Measurements from ENCODE around the gene ARRDC2. TPM values are rescaled to one million over a fixed set of nuclear protein-coding genes. Genes with fewer than 3 reads are reported as not detected.
"Not testable (repeated sequence)": the region's sequence is repeated elsewhere in the genome, so short reads cannot be mapped to it uniquely, and the experiment has no call there.

Gene ARRDC2
- total RNA-seq, 6 experiments from 2014 or later: 5.3 to 8.1 (median 7.0) TPM

- Mint-ChIP-seq H3K27me3 (ENCODE audit: insufficient read depth) (peaks cover 5% of the 10 kb centered on the region; the same call in 1 of the 2 replicates), H3K9me3 (no peaks in the 10 kb centered on the region), H3K27ac (no peak overlapping the region), H3K36me3 (ENCODE audit: low read depth) (no peaks in the 10 kb centered on the region), H3K4me1 (ENCODE audit: low read depth) (no peaks in the 10 kb centered on the region), H3K4me3 (no peak overlapping the region)
- DNase-seq: no peak
- TF ChIP-seq CTCF (IDR thresholded peaks at IDR 0.05): no peak
These were observed 22.7 kb upstream of the ARRDC2 start for GRCh38 chr19:17985037-17985818.

- H3K9me3 Mint-ChIP-seq; H3K4me1 Mint-ChIP-seq (ENCODE audit: low read depth); H3K27ac Mint-ChIP-seq; DNase-seq; H3K27me3 Mint-ChIP-seq (ENCODE audit: insufficient read depth); H3K36me3 Mint-ChIP-seq (ENCODE audit: low read depth); H3K4me3 Mint-ChIP-seq: not testable (repeated sequence)
These were observed 21.4 kb upstream of the ARRDC2 start for GRCh38 chr19:17986569-17986968.

- no peak for DNase-seq
- no peak for TF ChIP-seq CTCF (IDR thresholded peaks at IDR 0.05)
- Mint-ChIP-seq H3K4me1 (ENCODE audit: low read depth) (no peaks in the 10 kb centered on the region), H3K36me3 (ENCODE audit: low read depth) (no peaks in the 10 kb centered on the region), H3K4me3 (no peak overlapping the region), H3K27ac (no peak overlapping the region), H3K27me3 (ENCODE audit: insufficient read depth) (no peaks in the 10 kb centered on the region; the same call in 1 of the 2 replicates), H3K9me3 (no peaks in the 10 kb centered on the region)
These were observed 19.8 kb upstream of the ARRDC2 start for GRCh38 chr19:17988161-17988560.

GRCh38 chr19:17989425-17990094, 18.4 kb upstream of the ARRDC2 start:
- Mint-ChIP-seq H3K27me3 (ENCODE audit: insufficient read depth) (no peaks in the 10 kb centered on the region; the same call in 1 of the 2 replicates), H3K36me3 (ENCODE audit: low read depth) (no peaks in the 10 kb centered on the region), H3K9me3 (no peaks in the 10 kb centered on the region), H3K4me3 (no peak overlapping the region), H3K4me1 (ENCODE audit: low read depth) (no peaks in the 10 kb centered on the region), H3K27ac (no peak overlapping the region)
- DNase-seq: no peak
- TF ChIP-seq CTCF (IDR thresholded peaks at IDR 0.05): no peak

GRCh38 chr19:17993076-17993813, 14.7 kb upstream of the ARRDC2 start:
- DNase-seq: no peak
- Mint-ChIP-seq H3K9me3 (no peaks in the 10 kb centered on the region), H3K36me3 (ENCODE audit: low read depth) (no peaks in the 10 kb centered on the region), H3K4me3 (no peak overlapping the region), H3K4me1 (ENCODE audit: low read depth) (peaks cover 5% of the 10 kb centered on the region; the same call in 1 of the 2 replicates), H3K27me3 (ENCODE audit: insufficient read depth) (peaks cover 2% of the 10 kb centered on the region; the same call in 1 of the 2 replicates), H3K27ac (no peak overlapping the region)
- no peak for TF ChIP-seq CTCF (IDR thresholded peaks at IDR 0.05)
